Stimulated activated CD4-positive, alpha-beta T cell treated with anti-CD3 and anti-CD28 coated beads, Interleukin-4, amount 100 ng/mL, for 48 hours (primary cell): Measurements from ENCODE around the gene MLYCD.

Source experiments
- DNase-seq, 2 donors: peaks; one replicate each; pipeline ENCODE4 v3.0.0-alpha.2; 2020; ENCODE audit warnings: low read depth in 2 of 2

MLYCD gene

GRCh38 chr16:83955218-83956130 is 56.6 kb downstream of the MLYCD start:
- DNase-seq = no peak

- DNase-seq = peak; percentile 69 to 74
Measured at GRCh38 chr16:83956336-83957289, 57.7 kb downstream of the MLYCD start.

- no peak for DNase-seq
Measured at GRCh38 chr16:83957296-83957855, 58.5 kb downstream of the MLYCD start.

- no peak for DNase-seq
Measured at GRCh38 chr16:83958137-83958845, 59.4 kb downstream of the MLYCD start.

- DNase-seq = no peak
Measured at GRCh38 chr16:83958846-83959565, 60.1 kb downstream of the MLYCD start.

GRCh38 chr16:83959656-83960434 is 60.9 kb downstream of the MLYCD start:
- DNase-seq = no peak

GRCh38 chr16:83960521-83961249 is 61.8 kb downstream of the MLYCD start:
- DNase-seq = no peak

- no peak for DNase-seq
Measured at GRCh38 chr16:83961591-83961990, 62.7 kb downstream of the MLYCD start.

GRCh38 chr16:83963277-83964119 is 64.6 kb downstream of the MLYCD start:
- no peak for DNase-seq

- no peak for DNase-seq
Measured at GRCh38 chr16:83964684-83965443, 65.9 kb downstream of the MLYCD start.

GRCh38 chr16:83965444-83966152 is 66.7 kb downstream of the MLYCD start:
- no peak for DNase-seq

GRCh38 chr16:83966153-83966696 is 67.3 kb downstream of the MLYCD start:
- no peak for DNase-seq

GRCh38 chr16:83967091-83967490 is 68.2 kb downstream of the MLYCD start:
- no peak for DNase-seq

- DNase-seq = peak in 1 of 2 donors; percentile 8
Measured at GRCh38 chr16:83967838-83968305, 69.0 kb downstream of the MLYCD start, which contains the start of gene NECAB2. NECAB2 (plus strand) TSS chr16:83968244; CDS start chr16:83968649, 405 bp downstream.

GRCh38 chr16:83968306-83968851 is 69.5 kb downstream of the MLYCD start:
- DNase-seq = no peak
